H1 (cell line): ENCODE measurements around the gene PARP1. TPM values are rescaled to one million over a fixed set of nuclear protein-coding genes. Genes with fewer than 3 reads are reported as not detected.

Source experiments
- CTCF ChIA-PET: fragments of 300-600 bp; sonication (Branson Sonifier 250); formaldehyde crosslinking; loops from one replicate; lab custom pipeline; 2021; ENCODE audit not compliant: partially characterized antibody; lab: Charles Lee
- POLR2A ChIA-PET: fragments of 300-600 bp; sonication (Branson Sonifier 250); formaldehyde crosslinking; loops from one replicate; lab custom pipeline; 2021; ENCODE audit warnings: inconsistent platforms; ENCODE audit not compliant: partially characterized antibody; lab: Charles Lee
- DNase-seq, 2 experiments: peaks; one replicate each; pipeline versions ENCODE4 v3.0.0 to v3.0.0-alpha.2; 2010 to 2022; ENCODE audit warnings: low spot score in 2 of 2, low read depth in 1 of 2, mixed read lengths in 1 of 2
- FAIRE-seq: peaks from 2 replicates; lab custom pipeline; 2011; peaks lifted over from hg19 to GRCh38; lab: Jason Lieb, UNC
- H2AFZ ChIP-seq: 2 replicates; pipeline ENCODE4 v1.8.1; 2012; ENCODE audit warnings: low read length, inconsistent platforms
- H2AK5ac ChIP-seq: 2 replicates; pipeline ENCODE4 v1.6.1; 2013; ENCODE audit warnings: low read depth, low read length
- H2BK120ac ChIP-seq: replicated peaks from 2 replicates; pipeline ENCODE3; 2013; ENCODE audit warnings: low read depth, low read length, inconsistent platforms
- H2BK12ac ChIP-seq: 2 replicates; pipeline ENCODE4 v1.6.1; 2013; ENCODE audit warnings: low read depth, low read length
- H2BK15ac ChIP-seq: 2 replicates; pipeline ENCODE4 v1.6.1; 2013; ENCODE audit warnings: low read length
- H2BK20ac ChIP-seq: 2 replicates; pipeline ENCODE4 v1.6.1; 2013; ENCODE audit warnings: low read length
- H2BK5ac ChIP-seq: 2 replicates; pipeline ENCODE4 v1.6.1; 2013; ENCODE audit warnings: low read depth, low read length
- H3K14ac ChIP-seq: 2 replicates; pipeline ENCODE4 v1.6.1; 2013; ENCODE audit warnings: inconsistent platforms; ENCODE audit not compliant: insufficient read length
- H3K18ac ChIP-seq: 2 replicates; pipeline ENCODE4 v1.6.1; 2013; ENCODE audit warnings: low read length; ENCODE audit errors: extremely low read depth
- H3K23ac ChIP-seq: 2 replicates; pipeline ENCODE4 v1.6.1; 2013; ENCODE audit warnings: inconsistent platforms; ENCODE audit not compliant: insufficient read length
- H3K23me2 ChIP-seq: 2 replicates; pipeline ENCODE4 v1.6.1; 2013; ENCODE audit warnings: low read depth, low read length
- H3K27ac ChIP-seq: 2 replicates; pipeline ENCODE4 v1.6.1; 2011; ENCODE audit warnings: low read depth, low read length, inconsistent platforms
- H3K27me3 ChIP-seq, 4 experiments: replicated peaks in 1 of 4; 1 replicate in 1 of 4; 2 replicates in 3 of 4; pipeline versions ENCODE4 v1.6.1 to v1.8.1; 2011 to 2013; ENCODE audit warnings: low read length in 3 of 4, mild to moderate bottlenecking in 3 of 4, inconsistent platforms in 2 of 4, mixed read lengths in 2 of 4, moderate library complexity in 1 of 4; ENCODE audit not compliant: control insufficient read depth in 3 of 4, insufficient read depth in 3 of 4; ENCODE audit errors: extremely low read depth in 1 of 4
- H3K36me3 ChIP-seq, 4 experiments: 2 replicates each; pipeline versions ENCODE4 v1.6.1 to v1.8.1; 2011 to 2013; ENCODE audit warnings: mild to moderate bottlenecking in 4 of 4, low read length in 3 of 4, moderate library complexity in 2 of 4, control low read depth in 1 of 4, inconsistent platforms in 1 of 4; ENCODE audit not compliant: insufficient read depth in 4 of 4, control insufficient read depth in 2 of 4
- H3K4ac ChIP-seq: replicated peaks from 2 replicates; pipeline ENCODE3; 2013; ENCODE audit warnings: low read length, low read depth, mixed read lengths, inconsistent platforms; ENCODE audit not compliant: insufficient read length
- H3K4me1 ChIP-seq, 4 experiments: replicated peaks in 1 of 4; 1 replicate in 1 of 4; 2 replicates in 3 of 4; pipeline versions ENCODE4 v1.6.1 to v1.8.1; 2011 to 2013; ENCODE audit warnings: low read length in 3 of 4, inconsistent platforms in 2 of 4, mixed read lengths in 1 of 4; ENCODE audit not compliant: insufficient read depth in 4 of 4, control insufficient read depth in 3 of 4
- H3K4me2 ChIP-seq, 2 experiments: 2 replicates each; pipeline versions ENCODE4 v1.6.1 to v1.8.1; 2011 to 2013; ENCODE audit warnings: low read depth in 2 of 2, low read length in 2 of 2, control low read depth in 1 of 2, inconsistent platforms in 1 of 2, mild to moderate bottlenecking in 1 of 2; ENCODE audit not compliant: insufficient read depth in 1 of 2
- H3K4me3 ChIP-seq, 4 experiments: fragments of 200-600, 300-600 bp in 1 of 4; sonication (generic), shearing (Covaris generic), sonication (Bioruptor Twin) in 1 of 4; 2 replicates each; pipeline versions ENCODE4 v1.5.1 to v1.8.1; 2011 to 2016; ENCODE audit warnings: low read length in 4 of 4, low read depth in 3 of 4, control low read depth in 2 of 4, inconsistent platforms in 2 of 4, mild to moderate bottlenecking in 2 of 4, mixed read lengths in 1 of 4, moderate library complexity in 1 of 4; ENCODE audit not compliant: insufficient read depth in 2 of 4; ENCODE audit errors: extremely low read depth in 1 of 4
- H3K56ac ChIP-seq: replicated peaks from 2 replicates; pipeline ENCODE3; 2013; ENCODE audit warnings: low read depth, mild to moderate bottlenecking, mixed read lengths, low read length, inconsistent platforms; ENCODE audit not compliant: insufficient read length
- H3K79me1 ChIP-seq: 2 replicates; pipeline ENCODE4 v1.6.1; 2013; ENCODE audit warnings: low read depth, low read length, control low read depth
- H3K79me2 ChIP-seq, 2 experiments: 2 replicates each; pipeline versions ENCODE4 v1.6.1 to v1.8.1; 2012 to 2013; ENCODE audit warnings: low read length in 2 of 2, mild to moderate bottlenecking in 2 of 2, inconsistent platforms in 1 of 2; ENCODE audit not compliant: insufficient read depth in 2 of 2, control insufficient read depth in 1 of 2
- H3K9ac ChIP-seq, 4 experiments: replicated peaks in 1 of 4; 1 replicate in 1 of 4; 2 replicates in 3 of 4; pipeline versions ENCODE4 v1.6.1 to v1.8.1; 2011 to 2013; ENCODE audit warnings: low read depth in 3 of 4, low read length in 3 of 4, control low read depth in 2 of 4, mild to moderate bottlenecking in 2 of 4, moderate library complexity in 2 of 4, inconsistent platforms in 1 of 4; ENCODE audit errors: extremely low read depth in 1 of 4
- H3K9me3 ChIP-seq, 2 experiments: 2 replicates each; pipeline versions ENCODE4 v1.6.1 to v1.8.1; 2012 to 2013; ENCODE audit warnings: mild to moderate bottlenecking in 2 of 2, moderate library complexity in 2 of 2, control low read depth in 1 of 2, inconsistent platforms in 1 of 2, low read depth in 1 of 2, low read length in 1 of 2, mixed read lengths in 1 of 2; ENCODE audit not compliant: insufficient read depth in 2 of 2
- H4K20me1 ChIP-seq, 2 experiments: replicated peaks in 1 of 2; 2 replicates each; pipeline versions ENCODE3 to v1.8.1; 2011 to 2013; ENCODE audit warnings: inconsistent platforms in 2 of 2, low read length in 2 of 2, mild to moderate bottlenecking in 1 of 2; ENCODE audit not compliant: insufficient read depth in 2 of 2, control insufficient read depth in 1 of 2
- H4K5ac ChIP-seq: 2 replicates; pipeline ENCODE4 v1.6.1; 2013; ENCODE audit warnings: low read length, low read depth, mixed read lengths, inconsistent platforms; ENCODE audit not compliant: insufficient read length
- H4K8ac ChIP-seq: 2 replicates; pipeline ENCODE4 v1.8.0; 2013; ENCODE audit warnings: mild to moderate bottlenecking, moderate library complexity, low read length, inconsistent platforms; ENCODE audit not compliant: insufficient read depth; ENCODE audit errors: extremely low read depth
- H4K91ac ChIP-seq: replicated peaks from 2 replicates; pipeline ENCODE3; 2013; ENCODE audit warnings: low read length, mixed read lengths, inconsistent platforms; ENCODE audit not compliant: insufficient read length
- BCL11A ChIP-seq, 2 experiments: IDR thresholded peaks; one replicate each; pipeline ENCODE4 v1.6.1; 2011; ENCODE audit warnings: low read depth in 2 of 2, low read length in 2 of 2, mild to moderate bottlenecking in 2 of 2
- BRCA1 ChIP-seq: IDR thresholded peaks from 2 replicates; pipeline ENCODE4 v1.6.1; 2012; ENCODE audit warnings: low read depth, low read length, improper control_type of control experiment
- CHD1 ChIP-seq: IDR thresholded peaks from 2 replicates; pipeline ENCODE4 v1.6.1; 2012; ENCODE audit warnings: low read depth, low read length, improper control_type of control experiment
- CHD2 ChIP-seq: IDR thresholded peaks from 2 replicates; pipeline ENCODE4 v1.6.1; 2012; ENCODE audit warnings: low read length, improper control_type of control experiment
- EP300 ChIP-seq, 2 experiments: IDR thresholded peaks; 1 replicate in 1 of 2; 2 replicates in 1 of 2; pipeline ENCODE4 v1.6.1; 2011 to 2012; ENCODE audit warnings: low read depth in 2 of 2, low read length in 2 of 2, mild to moderate bottlenecking in 2 of 2, borderline replicate concordance in 1 of 2, inconsistent platforms in 1 of 2, moderate library complexity in 1 of 2
- NRF1 ChIP-seq: IDR thresholded peaks from 2 replicates; pipeline ENCODE4 v1.6.1; 2011; ENCODE audit warnings: mild to moderate bottlenecking, low read depth, low read length, improper control_type of control experiment
- POLR2AphosphoS5 ChIP-seq: IDR thresholded peaks from 2 replicates; pipeline ENCODE4 v1.6.1; 2011; ENCODE audit warnings: low read depth, low read length
- RXRA ChIP-seq: IDR thresholded peaks from 2 replicates; pipeline ENCODE4 v1.6.1; 2011; ENCODE audit warnings: low read depth, mild to moderate bottlenecking, low read length, moderate library complexity; ENCODE audit not compliant: insufficient read depth
- SP1 ChIP-seq: IDR thresholded peaks from 2 replicates; pipeline ENCODE4 v1.6.1; 2011; ENCODE audit warnings: low read depth, low read length
- SP2 ChIP-seq: IDR thresholded peaks from 2 replicates; pipeline ENCODE4 v1.6.1; 2012; ENCODE audit warnings: mild to moderate bottlenecking, low read length, inconsistent platforms
- SUZ12 ChIP-seq: fragments of 200-600 bp; sonication (generic); IDR thresholded peaks from 2 replicates; pipeline ENCODE4 v1.6.1; 2012; ENCODE audit warnings: mild to moderate bottlenecking, inconsistent platforms, low read length, moderate library complexity, mixed read lengths
- TBP ChIP-seq: IDR thresholded peaks from 2 replicates; pipeline ENCODE4 v1.6.1; 2011; ENCODE audit warnings: low read depth, low read length, improper control_type of control experiment
- ZNF274 ChIP-seq: IDR thresholded peaks from 2 replicates; pipeline ENCODE4 v1.7.0; 2012; ENCODE audit warnings: low read length, borderline replicate concordance; ENCODE audit errors: extremely low read depth
- WGBS, 2 experiments: shearing (Covaris generic) in 1 of 2; methylation state at CpG; one replicate each; pipeline versions ENCODE4 v1.1.6 to v1.1.7; 2013 to 2015; ENCODE audit warnings: low lambda C conversion rate in 2 of 2, mixed read lengths in 2 of 2, inconsistent platforms in 1 of 2, low coverage in 1 of 2, missing lambda C conversion rate in 1 of 2; ENCODE audit not compliant: insufficient replicate concordance in 2 of 2, insufficient coverage in 1 of 2, insufficient read length in 1 of 2; ENCODE audit errors: extremely low coverage in 1 of 2, missing lambda C conversion rate in 1 of 2; 5-methylcytosine and 5-hydroxymethylcytosine counted together
- polyA plus RNA-seq, 7 experiments: library from polyadenylated mRNA; depleted of rRNA in 3 of 7; stranded (reverse) in 5 of 7; unstranded in 2 of 7; fragments of >200 nt in 5 of 7; fragments of 200-250 nt in 2 of 7; gene quantifications; 1 replicate in 5 of 7; 2 replicates in 1 of 7; 4 replicates in 1 of 7; pipeline versions ENCODE4 v1.2.1 to v1.2.3, GENCODE V29; 2011 to 2013; ENCODE audit warnings: missing spikeins in 2 of 7, mixed read lengths in 2 of 7
- total RNA-seq: library from RNA; stranded (reverse); fragmentation: NEBNext Ultra II Directional; extraction: Animal tissue kit (Norgen Biotek cat#: 25700); gene quantifications from 2 replicates; pipeline ENCODE4 v1.2.1, GENCODE V29; 2021
- TF ChIP-seq, protein P1 (sequence below): IDR thresholded peaks from 2 replicates; pipeline ENCODE4 v1.6.1; 2011; ENCODE audit warnings: low read length, improper control_type of control experiment

The PARP1 gene
- total and polyA plus RNA-seq, 2 of the 8 experiments (the other 6 are each of a cell fraction or from before 2014, with no cell fraction given): 416 to 441 TPM

DNA sequence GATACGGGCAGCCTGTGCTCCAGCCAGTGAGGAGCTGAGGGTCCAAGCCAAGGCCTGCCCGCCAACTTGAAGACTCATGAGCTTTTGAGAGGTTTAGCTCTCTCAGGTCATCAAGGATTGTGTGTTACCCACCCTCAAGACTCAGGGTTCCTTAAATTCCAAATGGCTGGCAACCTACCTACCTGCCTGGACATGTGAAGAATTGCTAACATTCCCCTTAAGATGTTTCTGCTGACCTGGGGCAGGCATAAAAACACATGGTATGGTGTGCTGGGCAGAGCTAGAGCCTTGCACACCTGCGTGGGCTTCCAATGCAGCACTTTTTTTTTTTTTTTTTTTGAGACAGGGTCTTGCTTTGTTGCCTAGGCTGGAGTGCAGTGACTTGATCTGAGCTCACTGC, 17.2 kb downstream of the PARP1 start:
- Histone ChIP-seq H3K9me3 (no peaks in the 10 kb centered on the region), H3K27ac (no peak overlapping the region), H4K8ac (no peak overlapping the region), H3K27me3 (no peaks in the 10 kb centered on the region), H2BK12ac (no peak overlapping the region), H4K20me1 (peaks cover 13 to 31% of the 10 kb centered on the region in 2 experiments), H3K36me3 (peaks cover 40 to 87% (median 64%) of the 10 kb centered on the region in 4 experiments), H3K4me2 (no peak overlapping the region), H3K9ac (no peak overlapping the region), H2BK15ac (no peak overlapping the region), H2BK120ac (no peak overlapping the region), H3K79me1 (peaks cover 4% of the 10 kb centered on the region), H3K23ac (no peak overlapping the region), H3K14ac (no peak overlapping the region), H3K18ac (no peak overlapping the region), H3K4me1 (no peaks in the 10 kb centered on the region), H3K4ac (no peak overlapping the region), H3K23me2 (no peaks in the 10 kb centered on the region), H2BK5ac (no peak overlapping the region), H4K91ac (no peak overlapping the region), H2BK20ac (no peak overlapping the region), H2AFZ (no peak overlapping the region), H3K56ac (no peak overlapping the region), H3K79me2 (peaks cover 8 to 44% of the 10 kb centered on the region in 2 experiments), H3K4me3 (no peak overlapping the region), H2AK5ac (no peak overlapping the region), H4K5ac (no peak overlapping the region)
- DNase-seq: no peak
- WGBS, 2 experiments: 97% methylated on average over 3 of the region's 3 CpGs; no CpG with 5 or more reads in 1 of the 2 experiments
- CTCF ChIA-PET: interaction anchor here (0.6 to 1.5 kb wide), 5 partner anchors 13 to 493 kb away, joined by 3 to 8 read pairs (median 3); no protein-coding TSS in a partner anchor
- FAIRE-seq: no peak
- POLR2A ChIA-PET: interaction anchor here (1.4 to 2.7 kb wide), 3 partner anchors 11 to 15 kb away, joined by 4 to 11 read pairs (median 4); no protein-coding TSS in a partner anchor
- TF ChIP-seq BRCA1 (no peak), BCL11A (IDR thresholded peaks at IDR 0.05; ENCODE audit: low read depth in 2 of 2, low read length in 2 of 2) (no peak), ZNF274 (no peak), SP2 (no peak), CHD1 (no peak), RXRA (no peak), TBP (no peak), SP1 (no peak), NRF1 (no peak), CHD2 (no peak), SUZ12 (no peak), EP300 (IDR thresholded peaks at IDR 0.05; ENCODE audit: borderline replicate concordance in 1 of 2, low read depth in 2 of 2, low read length in 2 of 2) (no peak), POLR2AphosphoS5 (no peak)
- TF ChIP-seq, protein P1, sequence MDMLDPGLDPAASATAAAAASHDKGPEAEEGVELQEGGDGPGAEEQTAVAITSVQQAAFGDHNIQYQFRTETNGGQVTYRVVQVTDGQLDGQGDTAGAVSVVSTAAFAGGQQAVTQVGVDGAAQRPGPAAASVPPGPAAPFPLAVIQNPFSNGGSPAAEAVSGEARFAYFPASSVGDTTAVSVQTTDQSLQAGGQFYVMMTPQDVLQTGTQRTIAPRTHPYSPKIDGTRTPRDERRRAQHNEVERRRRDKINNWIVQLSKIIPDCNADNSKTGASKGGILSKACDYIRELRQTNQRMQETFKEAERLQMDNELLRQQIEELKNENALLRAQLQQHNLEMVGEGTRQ: no peak
